Kasumi-1 (cell line): ENCODE results near the gene PSMC5.

Experiments used
- DNase-seq, 2 experiments: peaks; one replicate each; lab custom pipeline; 2025; lab: John Stamatoyannopoulos, UW

Gene PSMC5

GRCh38 chr17:63820963-63821561, 6.2 kb upstream of the PSMC5 start:
- DNase-seq, result peak in 1 of 2 experiments; percentile 36

DNA sequence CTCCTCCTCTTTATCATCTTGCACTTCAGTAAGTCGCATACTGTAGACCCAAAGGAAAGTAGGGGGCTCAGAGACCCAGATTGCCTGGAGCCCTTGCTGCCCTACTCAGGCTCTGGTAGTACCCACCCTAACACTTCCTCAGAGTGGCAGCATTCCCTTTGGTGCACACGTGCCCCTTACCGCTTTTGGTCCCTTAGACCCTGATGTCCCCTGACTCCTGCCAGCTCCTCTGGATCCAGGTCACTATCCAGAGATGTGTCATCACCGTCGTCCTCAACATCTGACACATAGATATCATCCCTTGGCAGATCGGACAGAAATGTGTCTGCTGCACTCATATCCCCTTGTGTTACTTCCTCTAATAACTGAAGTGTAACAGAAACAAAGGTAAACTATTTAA, 5.4 kb upstream of the PSMC5 start:
- DNase-seq, result peak in 1 of 2 experiments; percentile 29

GRCh38 chr17:63822537-63822936, 4.7 kb upstream of the PSMC5 start:
- no peak for DNase-seq

DNA sequence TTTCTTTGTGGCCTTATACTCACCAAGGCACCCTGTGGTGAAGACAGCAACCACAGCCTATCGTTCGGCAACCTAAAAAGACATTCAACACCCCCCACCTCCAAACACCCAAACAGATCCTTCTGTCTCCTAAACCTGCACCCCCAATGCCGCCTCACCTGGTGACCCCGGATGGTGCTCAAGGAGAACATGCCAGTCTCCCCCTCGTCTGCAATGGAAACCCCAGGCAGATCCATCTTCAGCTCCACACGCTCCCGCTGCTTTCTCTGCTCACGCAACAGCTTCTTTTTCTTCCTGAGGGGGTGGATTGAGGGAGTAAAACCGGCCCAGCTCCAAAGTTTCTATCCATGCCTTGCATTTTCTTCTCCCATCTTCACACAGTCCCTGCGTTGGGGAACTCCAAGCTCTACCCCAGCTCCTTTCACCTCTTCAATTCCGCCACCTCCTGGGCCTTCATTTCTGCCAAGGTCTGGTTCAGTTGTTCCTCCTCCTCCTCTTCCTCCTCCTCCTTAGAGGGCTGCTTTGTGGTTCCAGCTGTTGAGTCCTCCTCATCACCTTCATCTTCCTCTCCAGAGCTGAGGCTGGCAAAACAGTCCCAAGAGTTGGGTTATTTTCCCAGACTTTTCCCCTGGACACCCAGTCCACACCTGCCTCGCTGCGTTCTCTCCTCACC, 3.4 kb upstream of the PSMC5 start:
- DNase-seq, result no peak

DNA sequence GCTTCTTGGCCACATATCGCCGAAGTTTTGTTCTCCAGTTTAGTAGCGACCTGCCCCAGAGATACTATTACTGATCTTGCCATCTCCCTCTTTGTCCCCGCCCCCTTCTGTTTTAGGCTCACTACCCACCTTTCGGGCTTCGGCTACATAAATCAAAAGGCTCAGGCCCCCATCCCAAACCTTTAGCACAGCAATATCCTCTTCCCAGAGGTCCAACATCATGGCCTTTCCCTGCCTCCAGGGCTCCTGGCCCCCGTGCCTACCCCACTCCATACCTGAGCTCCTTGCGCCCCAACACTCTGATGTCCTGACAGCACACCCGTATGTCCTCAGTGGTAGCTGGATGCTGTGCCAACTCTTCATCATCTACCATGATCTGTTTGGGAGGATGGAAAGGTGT, 2.9 kb upstream of the PSMC5 start:
- DNase-seq, result no peak

GRCh38 chr17:63826468-63827001, 696 bp upstream of the PSMC5 start:
- DNase-seq, result peak in 1 of 2 experiments; percentile 65

- no peak for DNase-seq
Measured at GRCh38 chr17:63827801-63828221, 580 bp downstream of the PSMC5 start.

DNA sequence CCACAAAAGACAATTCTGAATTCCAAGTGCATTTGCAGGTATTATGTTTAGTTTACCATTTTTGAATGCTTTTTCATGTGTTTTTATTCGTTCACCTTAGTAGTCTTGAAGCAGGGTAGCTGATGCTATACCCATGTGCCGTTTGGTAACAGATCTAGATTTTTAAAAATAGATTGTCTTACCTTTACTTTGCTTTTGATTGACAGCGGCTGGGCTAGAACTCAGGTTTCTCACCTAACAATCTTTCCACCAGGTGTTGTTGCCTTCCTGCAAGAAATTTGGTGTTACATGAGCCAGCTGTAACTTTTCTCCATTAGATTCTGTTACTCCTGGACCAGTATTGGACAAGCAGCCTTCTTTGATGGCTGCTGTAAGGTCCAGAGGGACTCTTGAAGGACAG, 1.7 kb downstream of the PSMC5 start:
- DNase-seq, result no peak

GRCh38 chr17:63830278-63830677, 3.0 kb downstream of the PSMC5 start:
- DNase-seq, result no peak

DNA sequence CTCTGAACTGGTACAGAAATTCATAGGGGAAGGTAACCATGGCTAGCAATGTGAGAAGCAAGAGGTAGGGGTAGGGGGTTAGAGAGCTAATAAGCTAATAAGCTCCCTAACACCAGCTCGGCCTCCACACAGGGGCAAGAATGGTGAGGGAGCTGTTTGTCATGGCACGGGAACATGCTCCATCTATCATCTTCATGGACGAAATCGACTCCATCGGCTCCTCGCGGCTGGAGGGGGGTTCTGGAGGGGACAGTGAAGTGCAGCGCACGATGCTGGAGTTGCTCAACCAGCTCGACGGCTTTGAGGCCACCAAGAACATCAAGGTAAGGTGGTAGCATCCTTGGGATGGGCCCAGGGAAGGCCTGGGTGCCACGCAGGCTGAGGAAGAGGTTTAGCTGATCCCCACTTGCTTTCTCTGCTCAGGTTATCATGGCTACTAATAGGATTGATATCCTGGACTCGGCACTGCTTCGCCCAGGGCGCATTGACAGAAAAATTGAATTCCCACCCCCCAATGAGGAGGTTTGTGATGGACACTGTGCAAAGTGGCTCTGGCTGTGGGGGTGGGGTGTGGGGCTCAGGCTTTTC, 3.8 kb downstream of the PSMC5 start:
- no peak for DNase-seq

GRCh38 chr17:63831505-63831904, 4.3 kb downstream of the PSMC5 start:
- DNase-seq, result no peak

DNA sequence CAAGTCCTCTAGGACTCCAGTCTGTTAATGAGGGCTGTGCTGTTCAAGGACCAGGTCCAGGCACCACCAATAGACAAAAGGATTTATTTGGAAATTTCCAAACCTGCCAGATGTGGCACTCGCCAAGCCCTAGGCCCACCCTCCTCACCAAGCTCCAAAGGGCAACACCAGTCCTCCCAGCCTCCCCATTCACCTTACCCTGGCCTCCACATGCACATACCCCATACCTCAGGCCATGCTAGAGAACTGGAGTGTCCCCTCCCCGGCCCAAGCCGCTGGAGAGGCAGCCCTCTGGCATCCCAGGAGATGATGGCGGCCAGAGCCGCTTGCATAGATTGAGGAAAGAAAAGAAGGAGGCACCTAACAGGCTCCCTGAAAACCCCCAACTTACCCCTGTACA, 4.8 kb downstream of the PSMC5 start:
- no peak for DNase-seq

GRCh38 chr17:63832455-63832854, 5.2 kb downstream of the PSMC5 start:
- DNase-seq, result peak; percentile 42 to 55

DNA sequence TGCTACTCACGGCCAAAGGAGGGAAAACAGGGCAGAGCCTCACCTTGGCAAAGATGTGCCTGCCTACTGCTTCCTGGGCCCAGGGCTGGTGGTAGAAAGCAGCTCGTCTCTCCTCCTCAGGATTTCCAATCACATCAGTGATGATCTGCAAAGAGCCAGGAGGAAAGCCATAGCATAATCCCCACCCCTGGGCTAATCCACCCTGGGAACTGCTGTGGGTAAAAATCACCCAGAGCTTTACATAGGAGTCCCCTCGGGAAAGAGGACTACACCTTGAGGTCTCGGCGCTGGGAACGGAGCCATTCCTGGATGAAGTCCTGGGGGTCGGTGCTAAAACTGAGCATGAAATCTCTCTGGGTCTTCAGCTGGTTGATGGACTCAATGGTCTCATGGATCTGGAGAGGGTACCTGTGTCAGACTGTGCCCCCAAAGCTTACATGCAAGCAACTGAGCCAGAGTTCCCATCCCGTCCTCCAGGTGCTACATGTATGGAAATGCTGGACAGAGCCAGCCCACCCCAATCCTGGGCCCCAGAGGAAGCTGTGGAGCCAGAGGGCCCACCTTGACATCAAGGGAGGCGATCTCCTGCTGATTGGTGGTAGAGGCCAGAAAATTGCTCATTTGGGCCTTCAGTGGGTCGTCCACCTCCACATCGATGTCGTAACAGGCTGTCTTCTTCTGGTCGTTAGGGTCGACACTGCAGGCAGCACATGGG, 6.0 kb downstream of the PSMC5 start:
- no peak for DNase-seq

DNA sequence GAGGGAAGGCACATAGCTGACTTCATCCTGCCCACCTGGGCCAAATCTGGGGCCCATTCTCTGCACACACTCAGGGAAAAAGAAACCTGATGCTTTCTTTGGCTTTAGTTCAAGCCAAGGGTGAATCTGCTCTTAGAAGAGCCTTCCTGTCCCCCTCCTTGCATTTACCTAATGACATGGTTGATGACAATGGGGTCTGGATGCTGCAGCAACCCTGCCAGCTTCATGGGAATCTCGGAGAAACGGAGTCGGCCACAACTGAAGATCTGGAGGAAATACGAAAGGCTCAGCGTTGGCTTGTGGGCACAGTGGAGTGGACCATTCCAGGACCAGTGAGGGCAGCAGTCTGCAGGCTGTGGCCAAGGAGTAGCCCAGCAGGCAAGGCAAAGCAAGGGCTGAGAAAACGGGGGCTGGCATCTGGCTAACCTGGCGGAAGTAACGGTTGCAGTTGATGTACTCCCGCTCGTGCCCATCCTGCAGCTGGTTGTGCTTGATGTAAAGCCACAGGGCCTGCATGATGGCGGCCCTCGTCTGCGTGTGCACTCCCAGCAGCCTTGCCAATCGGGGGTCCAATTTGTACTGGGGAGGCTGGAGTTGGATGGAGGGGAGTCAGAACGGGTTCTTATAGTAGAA, 6.6 kb downstream of the PSMC5 start:
- DNase-seq, result no peak

DNA sequence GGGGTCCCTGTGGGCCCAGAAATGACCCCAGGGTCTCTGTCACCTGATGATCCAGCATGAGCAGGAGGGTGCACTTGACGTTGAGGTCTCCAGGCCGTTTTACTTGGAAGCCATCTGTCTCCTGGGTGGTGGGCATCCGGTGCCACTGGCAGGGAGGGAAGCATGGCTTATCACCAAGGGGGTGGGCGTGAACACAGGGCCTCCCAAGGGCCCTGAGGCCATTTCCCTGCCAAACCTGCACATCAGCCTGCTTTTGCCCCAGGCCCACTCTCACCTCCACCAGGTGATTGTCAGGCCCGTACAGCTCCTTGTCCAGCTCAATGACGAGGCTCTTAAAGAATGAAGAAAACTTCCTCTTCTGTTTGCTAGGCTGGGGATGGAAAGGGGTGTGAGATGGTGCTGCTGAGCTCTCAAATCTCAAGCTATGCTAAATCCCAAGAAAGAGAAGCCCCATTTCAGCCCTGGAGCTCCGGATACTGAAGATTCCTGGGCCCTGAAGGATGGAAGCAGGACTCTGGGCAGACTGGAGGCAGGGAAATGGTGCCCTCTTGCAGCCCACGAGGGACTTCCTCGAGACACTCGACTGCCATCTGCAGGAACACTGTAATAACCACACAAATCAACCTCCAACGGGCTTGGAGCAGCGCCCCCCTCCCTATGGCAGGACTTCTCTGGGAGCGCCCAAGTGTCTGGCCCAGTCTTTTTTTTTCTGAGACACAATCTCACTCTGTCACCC, 7.4 kb downstream of the PSMC5 start:
- DNase-seq, result peak; percentile 96 to 97

- no peak for DNase-seq
Measured at GRCh38 chr17:63835167-63835720, 8.0 kb downstream of the PSMC5 start.

- DNase-seq, result no peak
Measured at GRCh38 chr17:63836811-63837210, 9.6 kb downstream of the PSMC5 start.

DNA sequence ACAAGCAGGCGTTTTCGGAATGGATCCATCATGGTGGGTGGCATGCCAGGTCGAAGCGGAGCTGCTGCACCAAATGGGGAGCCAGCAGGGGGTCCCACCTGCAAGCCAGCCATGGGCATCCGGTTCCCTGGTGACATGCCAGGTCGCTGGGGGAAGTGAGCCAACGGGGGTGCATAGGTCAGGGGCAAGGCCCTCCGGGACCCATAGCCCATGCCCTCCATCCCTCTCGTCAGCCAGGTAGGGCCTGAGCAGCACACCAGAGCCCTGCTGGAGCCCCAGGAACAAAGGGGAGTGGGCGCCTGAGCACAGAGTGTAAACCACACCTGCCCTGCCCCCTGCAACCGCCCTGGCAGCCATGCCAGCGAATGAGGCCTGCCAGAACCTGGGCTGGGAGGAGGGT, 10.2 kb downstream of the PSMC5 start:
- DNase-seq, result no peak

DNA sequence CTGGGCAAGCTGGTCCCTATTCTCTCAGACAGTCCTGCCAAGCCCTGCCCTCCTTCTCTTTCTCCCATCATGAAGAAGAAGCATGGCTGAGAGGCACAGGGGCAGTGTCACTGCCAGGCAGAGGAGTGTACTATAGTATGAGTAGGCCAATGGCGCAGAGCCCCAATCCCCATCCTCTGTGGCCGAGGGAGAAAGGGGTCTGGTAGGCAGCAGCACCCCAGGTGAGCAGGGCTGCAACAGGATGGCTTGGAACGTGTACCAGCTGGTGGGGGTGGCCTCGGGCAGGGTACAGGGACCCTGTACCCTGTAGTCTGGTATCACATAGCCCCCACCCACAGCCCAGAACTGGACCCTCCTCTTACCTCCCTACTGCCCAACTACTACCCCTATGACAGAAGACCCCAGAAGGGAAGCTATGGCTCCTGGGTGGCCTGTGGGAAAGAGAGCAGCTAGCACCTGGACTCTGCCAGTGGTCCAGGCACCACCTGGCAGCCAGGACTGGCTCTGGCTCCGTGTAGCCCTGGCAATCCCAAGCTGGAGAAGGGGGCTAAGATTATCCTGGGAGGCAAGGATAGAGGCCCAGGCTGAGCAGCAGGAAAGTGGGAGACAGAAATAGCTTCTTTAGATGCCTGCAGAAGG, 10.8 kb downstream of the PSMC5 start:
- no peak for DNase-seq
